ENCODE results near the gene ADAMTS19.
"Not testable (repeated sequence)": the region's sequence is repeated elsewhere in the genome, so short reads cannot be mapped to it uniquely, and the experiment has no call there.

Gene ADAMTS19, protein sequence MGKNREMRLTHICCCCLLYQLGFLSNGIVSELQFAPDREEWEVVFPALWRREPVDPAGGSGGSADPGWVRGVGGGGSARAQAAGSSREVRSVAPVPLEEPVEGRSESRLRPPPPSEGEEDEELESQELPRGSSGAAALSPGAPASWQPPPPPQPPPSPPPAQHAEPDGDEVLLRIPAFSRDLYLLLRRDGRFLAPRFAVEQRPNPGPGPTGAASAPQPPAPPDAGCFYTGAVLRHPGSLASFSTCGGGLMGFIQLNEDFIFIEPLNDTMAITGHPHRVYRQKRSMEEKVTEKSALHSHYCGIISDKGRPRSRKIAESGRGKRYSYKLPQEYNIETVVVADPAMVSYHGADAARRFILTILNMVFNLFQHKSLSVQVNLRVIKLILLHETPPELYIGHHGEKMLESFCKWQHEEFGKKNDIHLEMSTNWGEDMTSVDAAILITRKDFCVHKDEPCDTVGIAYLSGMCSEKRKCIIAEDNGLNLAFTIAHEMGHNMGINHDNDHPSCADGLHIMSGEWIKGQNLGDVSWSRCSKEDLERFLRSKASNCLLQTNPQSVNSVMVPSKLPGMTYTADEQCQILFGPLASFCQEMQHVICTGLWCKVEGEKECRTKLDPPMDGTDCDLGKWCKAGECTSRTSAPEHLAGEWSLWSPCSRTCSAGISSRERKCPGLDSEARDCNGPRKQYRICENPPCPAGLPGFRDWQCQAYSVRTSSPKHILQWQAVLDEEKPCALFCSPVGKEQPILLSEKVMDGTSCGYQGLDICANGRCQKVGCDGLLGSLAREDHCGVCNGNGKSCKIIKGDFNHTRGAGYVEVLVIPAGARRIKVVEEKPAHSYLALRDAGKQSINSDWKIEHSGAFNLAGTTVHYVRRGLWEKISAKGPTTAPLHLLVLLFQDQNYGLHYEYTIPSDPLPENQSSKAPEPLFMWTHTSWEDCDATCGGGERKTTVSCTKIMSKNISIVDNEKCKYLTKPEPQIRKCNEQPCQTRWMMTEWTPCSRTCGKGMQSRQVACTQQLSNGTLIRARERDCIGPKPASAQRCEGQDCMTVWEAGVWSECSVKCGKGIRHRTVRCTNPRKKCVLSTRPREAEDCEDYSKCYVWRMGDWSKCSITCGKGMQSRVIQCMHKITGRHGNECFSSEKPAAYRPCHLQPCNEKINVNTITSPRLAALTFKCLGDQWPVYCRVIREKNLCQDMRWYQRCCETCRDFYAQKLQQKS

DNA sequence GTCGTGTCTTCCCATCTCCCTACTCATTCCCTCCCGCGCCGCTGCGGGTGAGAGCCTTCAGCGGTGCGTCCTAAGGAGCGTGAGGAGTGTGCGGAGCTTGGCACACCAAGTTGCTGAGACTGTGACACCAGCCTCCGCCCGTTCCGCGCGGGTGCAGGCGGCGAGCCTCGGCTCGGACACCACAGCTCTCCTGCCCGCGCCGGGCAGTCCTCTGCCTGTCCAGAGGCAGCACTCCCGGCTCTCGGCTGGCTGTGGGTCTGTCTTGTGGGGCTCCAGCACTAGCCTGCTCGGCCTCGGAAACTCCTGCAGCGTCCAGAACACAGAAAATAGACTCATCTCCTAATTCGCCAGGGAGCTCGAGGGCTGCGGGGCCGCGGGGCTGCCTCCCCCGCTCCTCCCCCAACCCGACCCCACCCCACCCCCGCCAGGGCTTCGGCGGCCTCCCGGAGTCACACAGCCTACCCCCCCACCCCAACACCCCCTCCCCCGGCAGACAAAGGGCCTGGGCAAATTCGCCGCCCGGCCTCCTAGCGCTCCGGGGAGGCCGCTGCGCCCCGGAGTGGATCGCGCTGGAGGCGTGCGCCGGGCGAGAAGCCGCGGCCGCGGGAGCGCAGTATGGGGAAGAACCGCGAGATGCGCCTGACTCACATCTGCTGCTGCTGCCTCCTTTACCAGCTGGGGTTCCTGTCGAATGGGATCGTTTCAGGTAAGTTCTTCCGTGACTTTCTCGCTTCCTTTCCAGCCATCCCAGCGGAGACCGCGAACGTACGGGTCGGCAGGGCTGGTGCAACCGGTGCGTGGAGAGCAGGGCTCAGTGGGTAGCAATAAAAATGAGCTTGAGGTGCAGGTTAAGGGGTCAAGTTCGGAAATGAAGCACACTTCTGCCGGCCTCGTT, at the start of gene ADAMTS19:
Gene ADAMTS19, plus strand, starts transcription at position 522 of the 895 bp plus-strand sequence. Its CDS starts 94 bp downstream, at position 616.
- Mint-ChIP-seq H3K9me3 (no peaks in the 10 kb centered on the region), H3K4me3 (peak within 1 kb of the TSS; percentile 25), H3K27me3 (ENCODE audit: low read depth) (peaks cover 57% of the 10 kb centered on the region), H3K36me3 (ENCODE audit: low read depth) (peaks cover 3% of the 10 kb centered on the region), H3K27ac (no peak within 1 kb of the TSS), H3K4me1 (ENCODE audit: low read depth) (peaks cover 5% of the 10 kb centered on the region)

DNA sequence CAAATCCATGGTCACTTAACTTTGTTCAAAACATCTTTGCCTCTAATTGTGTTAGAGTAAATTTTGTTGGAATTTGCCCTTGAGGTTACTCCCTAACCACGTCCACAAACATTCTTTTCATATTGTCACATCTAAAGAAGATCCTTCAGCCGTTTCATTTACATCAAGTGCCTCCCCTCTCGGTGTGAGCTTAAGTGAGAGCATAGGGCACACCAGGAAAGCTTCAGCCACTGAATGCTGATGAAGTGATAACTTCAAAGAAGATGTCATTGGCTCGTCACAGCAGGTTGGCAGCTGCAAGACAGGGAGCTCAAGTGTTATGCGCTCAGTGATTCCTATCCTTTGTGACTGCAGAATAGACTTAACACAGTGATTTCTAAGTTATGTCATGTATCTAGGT, 49.6 kb upstream of the ADAMTS19 start:
- H3K9me3 Mint-ChIP-seq = no peaks in the 10 kb centered on the region
- H3K27me3 Mint-ChIP-seq (ENCODE audit: low read depth) = no peaks in the 10 kb centered on the region
- H3K4me3 Mint-ChIP-seq = no peak overlapping the region
- H3K27ac Mint-ChIP-seq = no peak overlapping the region
- H3K4me1 Mint-ChIP-seq (ENCODE audit: low read depth) = no peaks in the 10 kb centered on the region
- no peaks in the 10 kb centered on the region for H3K36me3 Mint-ChIP-seq (ENCODE audit: low read depth)

DNA sequence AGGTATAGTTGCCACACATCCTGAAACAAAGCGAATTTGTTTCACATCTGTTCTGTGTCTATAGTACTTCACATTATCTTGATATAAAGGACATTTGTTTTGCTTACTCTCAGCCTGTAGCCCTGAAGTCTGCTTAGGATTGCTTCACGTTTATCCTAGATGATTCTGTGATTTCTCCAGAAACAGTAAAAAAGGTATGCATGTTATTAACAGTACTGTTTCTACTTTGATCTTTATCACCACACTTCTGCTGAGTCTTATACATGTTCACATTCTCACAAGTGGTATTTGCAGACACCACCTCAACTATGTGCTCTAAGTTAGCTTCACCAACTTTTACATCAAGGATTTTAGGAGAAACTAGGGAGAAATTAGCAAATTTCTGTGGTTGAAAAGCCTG, 47.4 kb upstream of the ADAMTS19 start:
- no peaks in the 10 kb centered on the region for H3K9me3 Mint-ChIP-seq
- H3K4me3 Mint-ChIP-seq = no peak overlapping the region
- no peaks in the 10 kb centered on the region for H3K4me1 Mint-ChIP-seq (ENCODE audit: low read depth)
- no peaks in the 10 kb centered on the region for H3K36me3 Mint-ChIP-seq (ENCODE audit: low read depth)
- no peak overlapping the region for H3K27ac Mint-ChIP-seq
- H3K27me3 Mint-ChIP-seq (ENCODE audit: low read depth) = no peaks in the 10 kb centered on the region

DNA sequence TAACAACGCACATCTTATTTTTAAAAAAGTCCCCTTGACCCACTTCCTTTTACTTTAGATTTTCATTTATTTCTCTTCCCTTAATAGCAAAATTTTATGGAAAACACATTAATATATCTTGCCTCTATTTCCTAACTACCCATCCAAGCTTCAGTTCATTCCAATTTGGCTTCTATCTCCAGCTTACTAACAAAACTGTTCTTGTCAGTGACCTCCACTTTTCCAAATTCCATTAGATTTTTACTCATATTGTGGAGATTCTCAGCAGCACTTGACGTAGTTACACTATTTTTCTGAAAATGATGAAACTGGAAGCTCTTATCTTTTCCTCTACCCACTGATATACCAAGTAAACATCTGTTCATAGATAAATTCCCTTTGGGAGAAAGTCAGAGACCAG, 46.5 kb upstream of the ADAMTS19 start:
- H3K9me3 Mint-ChIP-seq = no peaks in the 10 kb centered on the region
- H3K4me1 Mint-ChIP-seq (ENCODE audit: low read depth) = no peaks in the 10 kb centered on the region
- H3K27me3 Mint-ChIP-seq (ENCODE audit: low read depth) = no peaks in the 10 kb centered on the region
- H3K4me3 Mint-ChIP-seq = no peak overlapping the region
- no peaks in the 10 kb centered on the region for H3K36me3 Mint-ChIP-seq (ENCODE audit: low read depth)
- no peak overlapping the region for H3K27ac Mint-ChIP-seq

DNA sequence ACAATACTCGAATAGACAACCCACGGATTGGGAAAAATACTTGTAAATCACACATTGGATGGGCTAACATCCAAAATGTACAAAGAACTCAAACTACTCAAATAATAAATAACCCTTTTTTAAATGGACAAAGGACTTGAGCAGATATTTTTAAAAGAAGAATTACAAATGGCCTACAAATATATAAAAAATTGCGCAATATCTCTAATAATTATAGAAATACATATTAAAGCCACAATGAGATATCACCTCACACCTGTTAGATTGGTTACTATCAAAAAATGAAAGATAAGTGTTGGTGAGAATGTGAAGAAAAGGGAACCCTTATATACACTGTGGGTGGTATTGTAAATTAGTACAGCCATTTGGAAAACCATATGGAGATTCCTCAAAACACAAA, 40.8 kb upstream of the ADAMTS19 start:
- Mint-ChIP-seq H3K27me3 (ENCODE audit: low read depth) (no peaks in the 10 kb centered on the region), H3K9me3 (no peaks in the 10 kb centered on the region), H3K4me1 (ENCODE audit: low read depth) (no peaks in the 10 kb centered on the region), H3K27ac (no peak overlapping the region), H3K36me3 (ENCODE audit: low read depth) (no peaks in the 10 kb centered on the region), H3K4me3 (no peak overlapping the region)

DNA sequence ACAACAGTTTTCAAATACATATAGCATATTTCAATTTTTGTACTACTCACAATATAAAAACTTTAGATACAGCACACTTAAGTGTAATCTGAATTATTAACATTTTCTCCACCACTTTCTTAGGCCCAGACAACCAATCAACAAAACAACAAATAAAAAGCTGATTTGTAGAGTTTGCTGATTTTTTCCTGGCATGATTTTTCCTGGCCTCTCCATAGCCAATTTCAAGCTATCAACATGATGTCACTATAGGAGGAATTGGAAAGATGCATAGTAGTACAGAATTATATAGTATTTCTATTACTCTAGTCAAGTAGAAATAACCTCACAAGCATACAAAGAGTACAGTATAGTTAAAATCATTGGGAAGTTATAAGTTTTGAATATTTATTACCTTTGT, 35.1 kb upstream of the ADAMTS19 start:
- H3K4me1 Mint-ChIP-seq (ENCODE audit: low read depth) = no peaks in the 10 kb centered on the region
- no peak overlapping the region for H3K27ac Mint-ChIP-seq
- no peaks in the 10 kb centered on the region for H3K36me3 Mint-ChIP-seq (ENCODE audit: low read depth)
- H3K27me3 Mint-ChIP-seq (ENCODE audit: low read depth) = no peaks in the 10 kb centered on the region
- no peaks in the 10 kb centered on the region for H3K9me3 Mint-ChIP-seq
- H3K4me3 Mint-ChIP-seq = no peak overlapping the region

DNA sequence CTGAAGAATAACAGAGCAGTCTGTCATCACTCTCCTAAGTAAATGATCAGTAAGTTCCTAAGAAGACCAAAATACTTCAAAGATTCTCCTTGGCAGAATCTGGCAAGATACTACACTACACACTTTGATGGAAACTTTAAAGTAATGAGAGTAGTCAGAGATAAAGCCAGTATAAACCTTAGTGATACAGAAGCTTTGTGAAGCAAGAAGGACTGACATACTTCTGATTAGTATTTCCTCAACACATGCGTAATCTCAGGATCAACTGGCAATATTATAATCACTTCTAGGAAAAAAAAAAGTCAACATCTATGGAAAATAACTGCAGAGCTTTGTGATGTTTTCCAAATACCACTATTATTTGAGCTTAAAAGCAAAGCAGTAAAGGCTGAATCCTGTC, 34.0 kb upstream of the ADAMTS19 start:
- Mint-ChIP-seq H3K27ac (no peak overlapping the region), H3K9me3 (no peaks in the 10 kb centered on the region), H3K4me1 (ENCODE audit: low read depth) (no peaks in the 10 kb centered on the region), H3K27me3 (ENCODE audit: low read depth) (no peaks in the 10 kb centered on the region), H3K4me3 (no peak overlapping the region), H3K36me3 (ENCODE audit: low read depth) (no peaks in the 10 kb centered on the region)

DNA sequence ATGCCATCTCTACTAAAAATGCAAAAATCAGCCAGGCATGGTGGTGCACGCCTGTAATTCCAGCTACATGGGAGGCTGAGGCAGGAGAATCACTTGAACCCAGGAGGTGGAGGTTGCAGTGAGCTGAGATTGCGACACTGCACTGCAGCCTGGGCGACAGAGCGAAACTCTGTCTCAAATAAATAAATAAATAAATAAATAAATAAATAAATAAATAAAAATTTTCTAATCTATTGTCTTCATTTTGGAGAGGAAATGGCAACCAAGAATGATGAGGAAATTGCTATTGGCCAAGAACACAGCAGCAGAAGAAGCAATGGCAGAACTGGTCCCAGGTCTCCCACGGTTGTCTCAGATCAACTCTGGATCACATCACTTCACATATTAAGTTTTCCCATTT, 31.5 kb upstream of the ADAMTS19 start:
- H3K4me1 Mint-ChIP-seq (ENCODE audit: low read depth); H3K4me3 Mint-ChIP-seq; H3K36me3 Mint-ChIP-seq (ENCODE audit: low read depth); H3K27ac Mint-ChIP-seq; H3K9me3 Mint-ChIP-seq; H3K27me3 Mint-ChIP-seq (ENCODE audit: low read depth): not testable (repeated sequence)

DNA sequence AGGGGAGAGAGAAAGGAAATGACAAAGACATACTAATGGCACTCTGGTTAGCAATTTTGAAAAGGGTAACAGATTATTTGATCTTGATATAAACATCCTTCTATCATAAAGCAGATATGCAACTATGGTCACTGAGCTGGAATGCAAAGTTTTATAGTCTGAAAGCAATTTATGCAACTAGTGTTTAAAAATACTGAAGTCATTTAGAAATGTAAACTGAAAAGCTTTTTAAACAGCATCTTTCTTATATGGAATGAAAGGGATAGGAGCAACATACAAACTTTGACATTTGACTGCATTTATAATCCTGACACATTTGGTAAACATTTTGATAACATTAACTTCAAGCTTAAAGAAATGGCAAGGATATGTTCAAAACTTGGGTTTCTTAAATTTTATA, 28.7 kb upstream of the ADAMTS19 start:
- no peak overlapping the region for H3K4me3 Mint-ChIP-seq
- H3K9me3 Mint-ChIP-seq = no peaks in the 10 kb centered on the region
- H3K4me1 Mint-ChIP-seq (ENCODE audit: low read depth) = no peaks in the 10 kb centered on the region
- no peaks in the 10 kb centered on the region for H3K36me3 Mint-ChIP-seq (ENCODE audit: low read depth)
- no peak overlapping the region for H3K27ac Mint-ChIP-seq
- no peaks in the 10 kb centered on the region for H3K27me3 Mint-ChIP-seq (ENCODE audit: low read depth)

DNA sequence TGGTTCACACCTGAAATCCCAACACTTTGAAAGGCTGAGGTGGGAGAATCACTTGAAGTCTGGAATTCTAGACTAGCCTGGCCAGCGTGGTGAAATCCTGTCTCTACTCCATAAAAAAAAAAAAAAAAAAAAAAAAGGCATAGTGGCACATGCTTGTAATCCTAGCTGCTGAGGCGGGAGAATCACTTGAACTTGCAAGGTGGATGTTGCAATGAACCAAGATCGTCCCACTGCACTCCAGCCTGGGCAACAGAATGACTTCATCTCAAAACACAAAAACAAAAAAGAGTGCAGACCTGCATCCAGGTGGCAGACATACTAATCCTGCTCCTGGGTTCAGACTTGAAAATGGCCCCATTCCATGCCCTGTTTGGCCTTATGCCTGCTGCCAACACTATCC, 21.8 kb upstream of the ADAMTS19 start:
- no peaks in the 10 kb centered on the region for H3K27me3 Mint-ChIP-seq (ENCODE audit: low read depth)
- no peaks in the 10 kb centered on the region for H3K4me1 Mint-ChIP-seq (ENCODE audit: low read depth)
- no peak overlapping the region for H3K27ac Mint-ChIP-seq
- H3K36me3 Mint-ChIP-seq (ENCODE audit: low read depth) = no peaks in the 10 kb centered on the region
- no peaks in the 10 kb centered on the region for H3K9me3 Mint-ChIP-seq
- no peak overlapping the region for H3K4me3 Mint-ChIP-seq

DNA sequence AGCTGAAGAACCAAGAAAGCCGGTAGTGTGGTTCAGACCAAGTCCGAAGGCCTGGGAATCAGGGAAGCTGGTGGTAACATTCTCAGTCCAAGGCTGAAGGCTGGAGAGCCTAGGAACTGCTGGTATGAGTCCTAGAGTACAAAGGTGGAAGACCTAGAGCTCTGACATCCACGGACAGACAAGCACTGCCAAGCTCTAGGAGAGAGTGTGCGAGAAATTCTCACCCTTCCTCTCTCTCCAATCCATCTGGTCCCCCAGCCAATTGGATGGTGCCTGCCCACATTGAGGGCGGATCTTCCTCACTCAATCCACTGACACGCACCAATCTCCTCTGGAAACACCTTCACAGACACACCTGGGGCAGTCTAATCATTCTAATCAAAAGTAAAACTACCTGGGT, 19.7 kb upstream of the ADAMTS19 start:
- H3K36me3 Mint-ChIP-seq (ENCODE audit: low read depth) = no peaks in the 10 kb centered on the region
- H3K27ac Mint-ChIP-seq = no peak overlapping the region
- no peaks in the 10 kb centered on the region for H3K4me1 Mint-ChIP-seq (ENCODE audit: low read depth)
- H3K27me3 Mint-ChIP-seq (ENCODE audit: low read depth) = no peaks in the 10 kb centered on the region
- H3K4me3 Mint-ChIP-seq = no peak overlapping the region
- no peaks in the 10 kb centered on the region for H3K9me3 Mint-ChIP-seq

DNA sequence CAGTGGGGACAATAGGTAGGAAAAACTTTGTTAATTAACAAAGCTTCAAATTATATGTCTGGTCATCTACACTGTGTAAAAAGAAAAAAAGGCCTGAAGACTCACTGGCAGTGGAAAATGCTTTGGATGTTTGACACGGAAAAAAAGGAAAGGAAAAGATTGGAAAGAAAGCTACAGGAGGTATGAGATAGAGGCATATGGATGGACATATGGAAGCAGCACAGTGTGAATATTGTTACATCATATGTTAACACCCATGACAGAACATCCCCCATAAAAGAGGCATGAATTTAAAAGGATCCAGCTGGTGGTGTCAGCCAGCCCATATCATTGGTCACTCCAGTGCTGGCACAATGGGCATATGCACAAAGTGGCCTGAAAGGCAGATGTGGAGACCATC, 19.0 kb upstream of the ADAMTS19 start:
- Mint-ChIP-seq H3K9me3 (no peaks in the 10 kb centered on the region), H3K27ac (no peak overlapping the region), H3K4me1 (ENCODE audit: low read depth) (no peaks in the 10 kb centered on the region), H3K27me3 (ENCODE audit: low read depth) (no peaks in the 10 kb centered on the region), H3K36me3 (ENCODE audit: low read depth) (no peaks in the 10 kb centered on the region), H3K4me3 (no peak overlapping the region)

DNA sequence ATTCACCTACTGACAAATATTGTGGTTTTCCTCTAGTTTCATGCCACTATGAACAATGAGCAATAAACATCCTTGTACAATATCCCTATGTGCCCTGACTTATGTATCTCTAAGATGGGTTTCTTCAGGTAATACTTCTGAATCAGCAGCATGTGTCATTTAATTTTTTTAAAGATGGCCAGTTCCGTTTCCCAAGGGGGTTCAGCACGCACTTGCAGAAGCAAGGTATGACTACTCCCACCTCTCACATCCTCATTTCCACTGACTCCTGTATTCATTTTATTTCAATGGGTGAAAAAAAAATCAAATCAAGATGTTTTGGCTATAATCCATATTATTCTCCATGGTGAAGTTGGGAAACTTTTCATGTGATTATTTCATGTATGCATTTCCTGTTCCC, 14.7 kb upstream of the ADAMTS19 start:
- H3K27me3 Mint-ChIP-seq (ENCODE audit: low read depth) = no peaks in the 10 kb centered on the region
- H3K9me3 Mint-ChIP-seq = no peaks in the 10 kb centered on the region
- H3K36me3 Mint-ChIP-seq (ENCODE audit: low read depth) = no peaks in the 10 kb centered on the region
- H3K27ac Mint-ChIP-seq = no peak overlapping the region
- H3K4me1 Mint-ChIP-seq (ENCODE audit: low read depth) = no peaks in the 10 kb centered on the region
- no peak overlapping the region for H3K4me3 Mint-ChIP-seq

DNA sequence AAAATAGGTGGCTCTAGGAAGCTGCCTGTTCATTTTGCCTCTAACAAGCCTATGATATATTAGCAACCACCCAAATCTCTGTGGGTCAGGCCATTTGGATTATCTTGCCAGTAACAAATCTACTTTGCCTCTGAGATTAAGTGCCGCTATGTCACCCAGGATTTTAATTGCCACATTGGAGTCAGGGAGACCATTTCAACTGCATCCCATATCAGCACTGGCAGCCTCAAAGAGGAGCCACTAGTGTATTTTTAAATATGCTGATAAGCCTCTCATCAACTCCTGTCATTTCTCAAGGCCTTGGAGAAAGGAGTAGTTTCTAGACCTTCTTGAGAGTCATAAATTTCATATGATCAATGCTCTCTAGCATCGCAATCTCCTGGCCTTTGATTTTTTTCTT, 12.1 kb upstream of the ADAMTS19 start:
- Mint-ChIP-seq H3K9me3 (no peaks in the 10 kb centered on the region), H3K4me1 (ENCODE audit: low read depth) (no peaks in the 10 kb centered on the region), H3K27me3 (ENCODE audit: low read depth) (no peaks in the 10 kb centered on the region), H3K36me3 (ENCODE audit: low read depth) (no peaks in the 10 kb centered on the region), H3K27ac (no peak overlapping the region), H3K4me3 (no peak overlapping the region)
